HepG2 (cell line): ENCODE measurements around the gene CAPN14.

ENCODE experiments used
- BHLHE40 ChIP-seq: IDR thresholded peaks from 2 replicates; pipeline ENCODE4 v1.6.1; 2011; ENCODE audit warnings: low read length, improper control_type of control experiment
- MTF2 ChIP-seq: sonication (generic); formaldehyde crosslinking; IDR thresholded peaks from 2 replicates; pipeline ENCODE4 v1.5.0; 2020; ENCODE audit warnings: missing genetic modification reagents, borderline replicate concordance
- SNAPC5 ChIP-seq: sonication (generic); formaldehyde crosslinking; IDR thresholded peaks from 2 replicates; pipeline ENCODE4 v1.8.1; 2023; ENCODE audit warnings: mild to moderate bottlenecking, missing genetic modification reagents, borderline replicate concordance
- ZC3H13 ChIP-seq: sonication (generic); formaldehyde crosslinking; IDR thresholded peaks from 2 replicates; pipeline ENCODE4 v1.8.1; 2023; ENCODE audit warnings: mild to moderate bottlenecking, missing genetic modification reagents, moderate library complexity
- ZNF501 ChIP-seq: sonication (generic); formaldehyde crosslinking; IDR thresholded peaks from 2 replicates; pipeline ENCODE4 v1.5.1; 2020; ENCODE audit warnings: mild to moderate bottlenecking, moderate library complexity, missing genetic modification reagents
- TF ChIP-seq, protein P1 (sequence below): sonication (generic); formaldehyde crosslinking; IDR thresholded peaks from 2 replicates; pipeline ENCODE4 v1.5.0; 2020; ENCODE audit warnings: mild to moderate bottlenecking, missing genetic modification reagents, moderate library complexity

DNA sequence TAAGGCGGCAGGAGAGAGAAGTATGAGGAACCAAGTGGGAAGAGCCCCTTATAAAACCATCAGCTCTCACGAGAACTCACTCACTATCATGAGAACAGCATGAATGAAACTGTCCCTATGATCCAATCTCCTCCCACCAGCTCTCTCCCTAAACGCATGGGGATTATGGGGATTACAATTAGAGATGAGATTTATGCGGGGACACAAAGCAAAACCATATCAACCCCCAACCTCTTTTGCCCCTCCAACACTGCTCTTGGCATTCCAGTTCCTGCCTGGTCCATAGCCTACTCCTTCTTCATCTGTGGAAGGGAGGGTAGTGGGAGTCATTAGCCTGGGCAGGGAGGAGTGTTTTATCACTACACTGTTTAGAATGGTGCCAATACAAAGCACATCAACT, 15.3 kb upstream of the CAPN14 start:
- TF ChIP-seq ZC3H13 (no peak), BHLHE40 (no peak), SNAPC5 (CRISPR knock-in tag) (no peak), MTF2 (CRISPR knock-in tag) (no peak), ZNF501 (CRISPR knock-in tag) (no peak)
- TF ChIP-seq, protein P1, sequence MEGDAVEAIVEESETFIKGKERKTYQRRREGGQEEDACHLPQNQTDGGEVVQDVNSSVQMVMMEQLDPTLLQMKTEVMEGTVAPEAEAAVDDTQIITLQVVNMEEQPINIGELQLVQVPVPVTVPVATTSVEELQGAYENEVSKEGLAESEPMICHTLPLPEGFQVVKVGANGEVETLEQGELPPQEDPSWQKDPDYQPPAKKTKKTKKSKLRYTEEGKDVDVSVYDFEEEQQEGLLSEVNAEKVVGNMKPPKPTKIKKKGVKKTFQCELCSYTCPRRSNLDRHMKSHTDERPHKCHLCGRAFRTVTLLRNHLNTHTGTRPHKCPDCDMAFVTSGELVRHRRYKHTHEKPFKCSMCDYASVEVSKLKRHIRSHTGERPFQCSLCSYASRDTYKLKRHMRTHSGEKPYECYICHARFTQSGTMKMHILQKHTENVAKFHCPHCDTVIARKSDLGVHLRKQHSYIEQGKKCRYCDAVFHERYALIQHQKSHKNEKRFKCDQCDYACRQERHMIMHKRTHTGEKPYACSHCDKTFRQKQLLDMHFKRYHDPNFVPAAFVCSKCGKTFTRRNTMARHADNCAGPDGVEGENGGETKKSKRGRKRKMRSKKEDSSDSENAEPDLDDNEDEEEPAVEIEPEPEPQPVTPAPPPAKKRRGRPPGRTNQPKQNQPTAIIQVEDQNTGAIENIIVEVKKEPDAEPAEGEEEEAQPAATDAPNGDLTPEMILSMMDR (CRISPR knock-in tag): no peak
